Stimulated activated CD8-positive, alpha-beta memory T cell treated with anti-CD3 and anti-CD28 coated beads, Interleukin-7, amount 100 ng/mL, for 24 hours (primary cell): ENCODE data around the gene PLCL2.
A peak's percentile ranks its signal among the peaks of the same experiment; 100 is the strongest.
"Not testable (repeated sequence)": the region's sequence is repeated elsewhere in the genome, so short reads cannot be mapped to it uniquely, and the experiment has no call there.

Experiments used
- DNase-seq: peaks from one replicate; pipeline ENCODE4 v3.0.0-alpha.2; 2020; ENCODE audit warnings: low read depth

Gene PLCL2

DNA sequence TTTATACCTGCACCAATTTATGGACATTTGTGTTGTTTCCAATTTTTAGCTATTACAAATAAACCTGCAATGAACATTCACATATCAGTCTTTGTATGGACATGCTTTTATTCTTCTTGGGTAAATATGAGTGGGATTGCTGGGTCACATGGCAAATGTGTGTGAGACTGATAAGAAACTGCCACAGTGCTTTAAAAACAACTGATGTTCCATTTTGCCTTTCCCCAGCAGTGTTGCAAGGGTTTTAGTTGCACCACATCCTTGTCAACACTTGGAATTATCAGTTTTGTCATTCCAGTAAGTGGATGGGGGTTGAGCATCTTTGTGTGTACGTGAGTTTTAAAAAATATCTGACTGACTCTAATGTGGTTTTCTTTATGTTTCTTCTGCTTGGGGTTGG is 191.2 kb downstream of the PLCL2 start:
- no peak for DNase-seq

DNA sequence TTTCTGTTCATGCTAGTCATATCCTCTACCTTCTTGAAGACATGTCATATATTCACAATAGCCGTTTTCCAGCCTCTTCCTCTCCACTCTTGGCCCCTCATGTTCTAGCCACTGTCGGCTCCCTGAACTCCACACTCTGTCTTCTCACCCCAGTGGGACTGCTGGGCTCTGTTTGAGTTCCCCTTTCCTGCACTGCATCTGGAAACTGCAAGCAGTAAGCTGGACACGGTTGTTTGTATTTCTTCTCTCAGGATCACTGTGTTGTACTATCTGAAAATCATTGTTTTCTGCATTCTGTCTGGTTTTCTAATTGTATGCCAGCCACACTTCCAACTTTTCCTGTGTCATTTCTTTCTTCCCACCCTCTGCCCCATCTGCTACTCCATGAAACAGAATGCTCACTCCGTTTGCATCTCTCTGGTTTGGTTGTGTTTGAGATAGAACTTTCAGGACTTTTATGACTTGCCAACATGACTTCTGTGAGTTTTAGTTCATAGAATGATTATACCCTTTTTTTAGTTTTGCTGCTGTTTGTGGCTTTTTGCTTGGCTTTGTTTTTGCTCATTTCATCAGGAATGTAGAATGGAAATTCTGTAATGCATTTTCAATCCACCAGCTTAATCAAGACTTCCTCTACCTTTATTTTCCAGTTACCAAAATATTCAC is 192.3 kb downstream of the PLCL2 start:
- no peak for DNase-seq

DNA sequence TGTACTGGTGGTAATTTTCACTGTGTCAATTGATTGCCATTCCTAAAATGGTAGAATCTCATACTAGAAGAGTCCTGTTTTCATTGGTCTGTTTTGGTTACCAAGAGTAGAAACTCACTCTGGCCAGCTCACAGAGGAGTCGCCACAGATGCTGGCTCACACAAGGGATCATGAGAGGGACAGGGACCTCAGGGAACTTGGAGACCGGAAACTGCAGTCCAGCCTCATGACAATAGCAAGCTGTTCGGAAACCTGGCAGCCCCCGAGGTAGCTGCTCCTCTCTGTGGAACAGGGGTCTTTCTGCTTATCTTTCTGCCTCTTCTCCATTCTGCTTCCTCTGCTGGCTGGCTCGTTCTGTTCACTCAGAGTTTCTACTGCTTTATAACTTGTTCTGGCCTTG is 192.9 kb downstream of the PLCL2 start:
- DNase-seq, result no peak

DNA sequence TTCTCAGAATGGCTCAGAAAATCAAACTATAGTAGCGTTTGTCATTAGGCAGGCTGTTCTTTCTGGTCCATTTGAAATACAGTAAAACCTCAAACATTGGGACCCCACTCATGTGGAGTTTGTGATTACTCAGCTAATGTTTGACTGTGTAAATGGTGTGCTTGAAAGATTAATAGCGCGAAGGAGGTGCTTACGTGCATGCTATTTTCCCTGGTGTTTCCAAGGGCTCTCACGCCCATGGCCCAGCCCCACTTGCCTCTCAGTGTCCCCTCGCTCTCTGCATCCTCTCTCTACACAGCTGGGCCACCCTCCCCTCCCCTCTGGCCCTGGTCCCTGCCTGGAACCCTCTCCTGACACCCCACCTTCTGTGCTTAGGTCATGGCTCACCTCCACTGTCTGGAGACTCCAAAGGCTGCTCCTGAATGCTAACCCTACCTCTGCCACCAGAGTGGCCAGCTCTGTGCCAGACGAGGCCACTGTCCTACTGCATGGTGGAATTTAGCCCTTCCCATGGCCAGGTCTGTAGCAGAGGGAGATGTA is 194.2 kb downstream of the PLCL2 start:
- DNase-seq, result no peak

DNA sequence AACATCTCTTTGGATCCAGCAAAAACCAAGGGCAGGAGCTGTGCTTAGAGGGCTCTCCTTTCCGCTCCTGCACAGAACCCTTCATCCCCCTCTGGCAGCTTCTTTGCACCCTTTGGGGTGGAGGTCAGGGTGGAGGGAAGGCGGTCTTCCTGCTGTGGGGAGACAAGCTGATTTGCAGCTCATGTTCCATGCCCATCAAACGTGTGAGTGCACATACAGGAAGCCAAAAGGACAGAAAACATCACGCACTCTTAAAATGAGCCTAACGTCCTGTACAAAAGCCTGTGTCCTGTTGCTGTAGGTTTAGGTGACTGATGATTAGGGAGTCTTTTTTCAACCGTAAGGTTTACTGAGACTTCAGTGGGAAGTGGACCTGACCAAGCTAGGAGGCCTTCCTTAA is 195.2 kb downstream of the PLCL2 start:
- DNase-seq, result no peak

DNA sequence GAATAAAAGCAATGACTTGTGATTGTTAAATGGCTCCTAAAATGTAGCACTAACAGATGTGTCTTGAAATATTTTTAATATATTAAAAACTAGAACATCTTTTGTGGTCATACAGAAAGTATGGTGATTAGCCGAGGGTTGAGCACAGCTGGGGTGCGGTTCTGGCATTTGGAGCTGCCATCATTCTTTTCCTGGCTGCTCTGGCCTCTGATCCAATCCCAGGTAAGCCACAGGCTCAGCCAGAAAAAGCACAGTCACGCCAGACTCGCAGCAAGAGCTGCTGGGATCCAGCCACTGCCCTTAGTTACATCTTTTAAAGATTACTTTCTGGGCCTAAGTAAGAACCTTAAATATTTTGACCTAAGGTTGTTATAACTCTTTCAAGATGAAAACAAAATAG is 196.8 kb downstream of the PLCL2 start:
- DNase-seq, result no peak

DNA sequence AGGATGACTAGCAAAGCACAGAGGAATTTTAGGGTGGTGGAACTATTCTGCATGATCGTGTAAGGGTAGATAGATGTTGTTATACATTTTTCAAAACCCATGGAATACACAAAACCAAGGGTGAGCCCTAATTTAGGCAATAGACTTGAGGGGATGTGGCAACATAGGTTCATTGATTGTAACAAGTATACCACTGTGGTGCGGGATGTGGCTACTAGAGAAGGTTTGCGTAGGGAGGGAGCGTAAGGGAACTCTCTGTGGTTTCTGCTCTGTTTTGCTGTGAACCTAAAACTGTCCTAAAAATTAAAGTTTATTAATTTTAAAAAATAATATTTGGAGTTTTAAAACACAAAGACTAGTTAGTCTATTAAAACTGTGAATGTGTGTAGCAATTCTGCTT is 202.8 kb downstream of the PLCL2 start:
- DNase-seq, result no peak

DNA sequence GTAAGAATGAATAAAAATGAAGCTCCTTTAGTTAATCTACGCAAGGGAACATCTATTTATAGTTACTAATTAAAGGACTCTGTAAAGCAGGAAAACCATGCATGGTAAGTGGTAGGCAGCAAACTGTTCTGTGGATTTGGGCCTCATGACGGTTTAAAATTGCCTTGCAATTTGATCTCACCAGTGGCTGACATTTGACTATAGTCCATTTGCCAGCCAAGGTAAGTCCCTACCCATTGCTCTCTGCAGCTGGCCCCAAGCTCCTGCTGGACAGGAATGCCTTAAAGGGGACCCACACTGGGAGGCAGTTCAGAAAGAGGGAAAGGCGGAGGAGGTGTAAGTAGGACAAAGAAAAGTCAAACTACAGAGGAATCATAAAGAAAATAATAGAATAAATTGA is 203.3 kb downstream of the PLCL2 start:
- DNase-seq, result no peak

DNA sequence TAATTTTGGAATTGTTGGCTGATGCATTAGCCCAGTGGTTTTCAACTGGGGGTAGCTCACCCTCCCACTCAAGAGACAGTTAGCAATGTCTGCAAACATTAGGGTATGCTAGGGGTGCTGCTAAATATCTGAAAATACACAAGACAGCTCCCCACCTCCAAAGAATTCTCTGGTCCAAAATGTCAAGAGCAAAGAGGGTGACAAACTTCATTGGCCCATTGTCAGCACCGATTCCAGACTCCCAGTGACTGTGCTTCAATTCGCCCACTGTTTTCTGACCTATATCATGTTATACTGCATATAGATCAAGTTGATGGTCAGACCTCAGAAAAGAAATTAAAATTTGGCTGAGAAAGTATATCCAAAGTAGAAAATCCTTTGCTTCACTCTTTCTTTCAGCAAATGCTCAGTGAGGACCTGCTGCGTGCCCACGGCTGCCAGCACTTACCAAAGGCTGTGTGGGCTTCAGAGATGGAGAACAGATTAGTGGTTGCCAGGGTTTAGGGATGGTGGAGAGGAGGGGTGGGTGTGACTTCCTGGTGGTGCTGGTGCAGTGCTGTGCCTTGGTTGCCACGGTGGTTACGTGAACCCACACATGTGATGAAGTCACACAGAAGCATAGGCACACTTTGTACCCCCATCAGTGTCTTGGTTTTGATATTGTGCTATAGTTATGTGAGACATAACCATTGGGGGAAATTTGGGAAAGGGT is 204.0 kb downstream of the PLCL2 start:
- peak; percentile 19 for DNase-seq

DNA sequence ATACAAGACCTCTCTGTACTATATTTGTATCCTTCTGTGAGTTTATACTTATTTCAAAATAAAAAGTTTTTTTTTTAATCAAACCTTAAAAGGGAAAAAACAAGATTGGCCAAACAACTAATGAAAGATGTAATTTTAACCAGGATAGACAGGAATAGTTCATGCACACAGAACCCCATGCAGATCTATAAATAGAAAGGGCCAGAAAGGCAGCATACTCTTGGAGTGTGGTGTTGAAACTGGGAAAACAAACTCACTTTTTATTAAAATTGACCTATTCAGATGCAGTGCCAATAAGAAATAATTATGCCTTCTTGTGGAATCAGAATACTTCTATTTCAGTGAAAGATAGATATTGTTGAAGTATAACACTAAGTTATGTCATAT is 204.6 kb downstream of the PLCL2 start:
- no peak for DNase-seq

DNA sequence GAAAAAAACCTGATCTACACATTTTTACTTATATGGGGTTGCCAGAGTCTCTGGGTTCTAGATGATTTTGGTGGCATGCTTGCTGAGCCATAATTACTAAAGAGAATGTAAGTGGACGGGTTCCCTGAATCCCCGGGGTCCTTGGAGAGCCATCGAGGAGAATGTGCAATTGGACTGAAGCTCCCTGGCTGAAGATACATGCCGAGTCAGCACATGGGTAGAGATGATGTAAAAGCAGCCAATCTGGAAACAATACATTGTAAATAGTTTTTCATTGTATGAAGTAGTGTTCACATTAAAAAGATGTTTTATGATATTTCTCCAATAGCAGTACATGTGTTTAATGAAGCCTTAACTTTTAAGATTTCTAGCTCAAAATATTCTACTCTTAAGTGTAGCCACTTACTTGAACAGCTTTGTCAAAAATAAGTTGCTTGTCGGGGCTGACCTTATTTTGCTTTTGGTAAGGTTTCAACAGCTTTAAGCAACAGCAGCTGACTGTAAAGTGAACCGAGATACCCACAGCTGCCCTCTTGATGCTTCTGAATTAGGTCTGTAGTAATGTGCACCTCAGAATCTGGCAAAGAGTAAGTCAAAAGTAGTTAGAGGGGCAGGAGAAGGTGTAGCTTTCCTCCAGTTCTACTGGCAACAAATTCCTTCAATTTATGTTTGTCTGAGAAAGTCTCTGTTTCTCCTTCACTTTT is 205.7 kb downstream of the PLCL2 start:
- DNase-seq, result no peak

DNA sequence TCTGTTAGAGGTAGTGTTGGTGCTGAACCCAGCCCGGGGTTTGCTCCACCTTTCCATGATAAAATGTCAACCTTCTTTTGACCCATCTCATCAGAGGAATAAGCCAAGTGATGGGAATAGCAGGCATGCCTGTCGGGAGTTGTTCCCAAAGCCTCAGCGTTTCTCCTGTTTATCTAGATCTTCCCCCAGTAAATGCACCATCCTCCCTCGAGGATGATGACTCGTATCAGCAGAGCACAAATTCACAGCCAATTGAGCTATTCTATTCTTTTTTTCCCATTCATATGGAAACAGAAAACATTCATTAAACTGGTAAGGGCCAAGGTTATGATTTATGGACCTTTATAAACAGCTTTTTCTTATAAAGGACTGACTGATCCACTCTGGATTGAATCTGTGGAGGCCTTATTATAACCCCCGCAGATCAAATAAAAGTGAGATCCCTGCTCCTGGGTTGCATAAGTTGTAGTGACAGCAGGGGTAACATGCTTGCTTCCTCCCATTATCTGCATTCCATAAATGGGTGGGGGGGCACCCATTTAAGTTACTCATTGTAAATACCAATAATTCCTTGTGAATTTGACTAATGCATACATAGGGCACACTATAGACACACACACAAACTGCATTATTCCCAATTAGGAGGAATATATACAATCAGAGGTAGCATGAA is 207.3 kb downstream of the PLCL2 start:
- no peak for DNase-seq

DNA sequence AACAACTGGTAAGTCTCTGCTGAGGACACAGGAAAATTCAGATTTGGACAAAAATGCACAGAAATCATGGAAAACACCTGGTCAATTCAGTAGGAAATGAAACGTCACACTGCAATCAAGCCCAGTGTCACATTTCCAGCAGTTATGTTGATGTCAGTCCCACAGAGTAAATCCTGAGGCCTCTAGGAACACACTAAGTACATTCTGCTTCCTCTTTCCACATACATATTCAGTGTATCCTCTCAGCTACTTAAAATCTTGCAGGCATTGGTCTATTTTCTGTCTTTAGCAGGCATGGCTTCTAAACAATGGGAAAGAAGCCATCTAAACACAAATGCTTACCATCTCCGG is 207.8 kb downstream of the PLCL2 start:
- no peak for DNase-seq

DNA sequence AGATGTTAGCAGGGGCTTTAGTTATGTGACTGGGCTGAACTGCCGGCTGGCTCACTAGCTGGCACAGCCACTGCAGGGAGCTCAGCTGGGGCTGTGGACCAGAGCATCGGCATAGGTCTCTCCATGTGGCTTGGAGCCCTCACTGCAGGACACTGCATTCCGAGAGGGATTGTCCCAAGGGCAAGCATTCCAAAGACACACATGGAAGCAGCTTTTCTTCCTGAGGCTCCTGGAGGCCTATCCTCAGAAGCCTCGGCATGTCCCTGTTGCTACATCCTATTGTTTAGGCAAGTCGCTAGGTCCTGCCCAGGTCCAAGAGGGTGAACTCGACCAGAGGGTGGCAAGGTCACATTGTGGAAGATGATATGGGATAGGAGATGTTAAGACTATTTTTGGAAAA is 209.8 kb downstream of the PLCL2 start:
- DNase-seq, result no peak

DNA sequence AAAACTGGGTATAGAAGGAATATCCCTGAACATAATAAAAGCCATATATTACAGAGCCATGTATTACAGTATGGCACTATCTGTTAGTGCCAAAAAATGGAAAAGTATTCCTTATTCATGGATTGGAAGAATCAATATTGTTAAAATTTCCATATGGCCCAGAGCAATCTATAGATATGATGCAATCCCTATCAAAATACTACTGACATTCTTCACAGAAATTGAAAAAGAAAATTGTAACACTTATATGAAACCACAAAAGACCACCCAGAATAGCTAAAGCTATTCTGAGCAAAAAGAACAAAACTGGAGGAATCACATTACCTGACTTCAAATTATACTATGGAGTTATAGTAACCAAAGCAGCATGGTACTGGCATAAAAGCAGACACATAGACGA is 218.8 kb downstream of the PLCL2 start:
- no peak for DNase-seq

DNA sequence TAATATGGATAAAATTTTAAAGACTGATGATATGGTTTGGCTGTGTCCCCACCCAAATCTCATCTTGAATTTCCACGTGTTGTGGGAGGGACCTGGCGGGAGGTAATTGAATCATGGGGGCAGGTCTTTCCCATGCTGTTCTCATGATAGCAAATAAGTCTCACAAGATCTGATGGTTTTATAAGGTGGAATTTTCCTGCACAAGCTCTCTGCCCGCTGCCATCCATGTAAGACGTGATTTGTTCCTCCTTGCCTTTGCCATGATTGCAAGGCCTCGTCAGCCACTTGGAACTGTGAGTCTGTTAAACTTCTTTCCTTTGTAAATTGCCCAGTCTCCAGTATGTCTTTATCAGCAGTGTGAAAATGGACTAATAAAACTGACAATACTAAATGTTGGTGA is 222.0 kb downstream of the PLCL2 start:
- DNase-seq, result not testable (repeated sequence)

DNA sequence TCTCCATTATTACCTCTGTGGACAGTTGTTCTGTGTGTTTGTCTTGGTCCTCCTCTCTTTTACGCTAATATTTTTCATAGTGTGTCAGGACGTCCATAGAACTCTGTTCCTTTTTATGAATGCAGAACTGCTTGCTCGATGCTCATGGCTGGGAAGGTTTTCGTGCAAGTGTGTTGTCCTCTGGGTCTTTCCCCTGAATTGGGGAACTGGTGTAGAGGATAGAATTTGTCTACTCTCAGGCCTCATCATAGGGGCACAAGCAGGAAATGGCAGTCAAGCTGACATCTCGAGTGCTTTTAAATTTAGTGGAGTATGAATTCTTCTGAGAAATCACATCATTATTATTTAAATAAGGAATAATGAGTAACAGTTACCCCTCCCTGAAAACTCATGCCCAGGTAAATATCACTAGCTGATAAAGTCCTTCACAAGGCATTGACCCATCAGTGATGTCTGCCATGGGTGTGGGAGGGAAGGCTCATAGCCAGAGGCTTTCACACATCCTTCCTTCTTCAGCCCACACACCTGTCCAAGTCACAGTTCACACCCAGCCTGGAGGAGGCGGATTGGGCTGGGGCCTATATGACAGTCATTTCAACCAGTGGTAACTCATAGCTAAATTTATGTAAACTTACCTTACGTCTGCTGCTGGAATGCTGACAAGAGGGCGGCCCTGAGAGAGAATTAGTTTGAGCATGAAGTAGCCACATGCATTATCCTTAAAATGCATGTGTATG is 226.1 kb downstream of the PLCL2 start:
- no peak for DNase-seq

DNA sequence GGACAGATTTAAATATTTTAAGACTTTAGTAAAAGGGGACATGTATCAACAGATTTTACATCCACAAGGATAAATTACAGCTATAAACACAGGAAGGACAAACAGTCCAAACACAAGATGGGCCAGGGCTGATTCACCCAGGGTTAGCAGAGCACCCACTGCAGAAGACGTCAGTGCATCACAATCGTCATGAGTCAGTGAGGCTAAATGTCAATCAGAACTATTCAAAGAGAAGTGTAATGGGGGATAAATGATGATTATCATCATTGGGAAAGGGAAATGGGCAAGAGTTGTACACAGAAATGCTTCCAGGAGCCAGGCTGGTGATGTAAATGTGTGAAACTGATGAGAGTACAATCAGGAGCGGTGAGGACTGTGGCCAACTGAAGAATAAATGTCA is 226.8 kb downstream of the PLCL2 start:
- DNase-seq, result no peak

DNA sequence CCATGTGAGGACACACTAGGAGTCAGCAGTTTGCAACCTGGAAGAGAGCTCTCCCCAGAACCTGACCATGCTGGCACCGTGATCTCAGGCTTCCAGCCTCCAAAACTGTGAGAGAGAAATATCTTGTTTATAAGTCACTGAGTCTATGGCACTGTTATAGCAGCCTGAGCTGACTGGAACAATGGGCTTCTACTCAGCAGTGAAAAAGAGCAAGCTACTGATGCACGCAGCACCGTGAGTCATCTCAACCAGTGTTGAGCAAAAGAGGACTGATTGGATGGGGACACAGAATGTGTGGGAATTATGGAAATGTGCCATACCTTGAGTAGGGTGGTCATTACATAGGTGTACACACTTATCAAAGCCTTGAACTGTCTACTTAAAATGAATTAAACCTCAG is 230.4 kb downstream of the PLCL2 start:
- DNase-seq, result no peak

DNA sequence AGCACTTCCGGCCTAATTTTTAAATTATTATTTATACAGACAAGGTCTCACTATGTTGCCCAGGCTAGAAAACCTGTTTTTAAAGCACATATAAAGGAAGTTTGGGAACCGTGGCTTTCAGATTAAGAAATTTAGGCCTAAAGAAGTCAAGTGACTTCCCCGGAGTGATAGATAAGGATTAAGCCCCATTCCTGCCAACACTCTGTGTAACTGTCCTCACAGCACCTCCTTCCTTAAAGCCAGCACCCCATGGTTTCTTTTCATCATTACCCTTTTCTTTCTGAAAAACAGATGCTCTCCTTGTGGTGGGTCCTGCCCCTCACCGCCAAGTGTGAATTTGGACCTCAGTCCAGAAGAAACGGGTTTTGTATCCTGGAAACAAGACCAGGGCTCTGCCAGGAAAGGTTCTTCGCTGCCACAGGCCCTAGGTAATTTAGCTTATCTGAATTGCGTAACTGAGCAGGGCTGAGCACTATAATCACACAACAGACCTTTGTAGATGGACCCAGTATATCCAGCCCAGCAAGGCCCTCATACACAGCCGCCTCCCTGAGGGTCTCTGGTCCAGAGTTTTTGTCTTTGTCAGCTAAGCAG is 231.3 kb downstream of the PLCL2 start:
- no peak for DNase-seq

DNA sequence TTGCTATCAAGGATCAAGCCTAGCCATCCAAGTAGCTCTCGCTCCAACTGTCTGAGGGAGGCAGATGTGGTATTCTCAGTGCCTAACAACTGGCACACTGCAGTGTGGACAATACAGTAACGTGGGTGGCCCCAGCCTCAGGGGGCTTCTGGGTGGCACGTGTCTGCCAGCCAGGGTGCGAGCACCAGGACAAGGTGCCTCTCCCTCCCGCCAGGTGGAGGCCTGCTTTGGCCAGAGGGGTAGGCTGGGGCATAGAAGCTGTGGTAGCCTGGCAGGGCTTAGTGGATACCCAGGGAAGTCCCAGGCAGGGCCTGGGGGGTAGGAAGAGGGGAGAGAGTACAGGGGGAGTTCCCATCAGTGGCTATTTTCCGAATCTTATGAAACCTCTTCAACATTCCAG is 234.0 kb downstream of the PLCL2 start:
- DNase-seq, result no peak
